HG03442 (cell line): ENCODE data around the gene PHOX2A.
"Not testable (repeated sequence)": the region's sequence is repeated elsewhere in the genome, so short reads cannot be mapped to it uniquely, and the experiment has no call there.

ENCODE experiments used
- ATAC-seq: cut with Tn5 transposase; IDR thresholded peaks from one replicate; pipeline ENCODE4 v1.9.1; 2021; ENCODE audit warnings: mild to moderate bottlenecking, moderate library complexity; ENCODE audit not compliant: unreplicated experiment

Gene PHOX2A

DNA sequence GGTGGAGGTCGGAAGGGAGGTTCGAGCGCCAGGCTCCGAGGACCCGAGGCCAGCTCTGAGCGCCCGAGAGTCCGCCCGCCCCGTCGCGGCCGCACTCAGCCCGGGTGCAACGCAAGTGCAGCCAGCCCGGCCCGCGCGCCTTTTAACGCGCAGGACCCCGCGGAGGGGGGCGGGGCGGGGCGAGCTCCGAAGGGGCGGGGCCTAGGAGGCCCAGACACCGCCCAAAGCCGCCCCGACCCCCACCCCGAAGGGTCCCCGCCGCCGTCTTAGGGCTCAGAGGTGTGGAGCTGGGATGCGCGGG is at the start of gene PHOX2A:
Gene PHOX2A, minus strand, starts transcription at position 117 of the 301 bp plus-strand sequence. CDS start 172 bp downstream, outside the sequence.
- no peak for ATAC-seq

DNA sequence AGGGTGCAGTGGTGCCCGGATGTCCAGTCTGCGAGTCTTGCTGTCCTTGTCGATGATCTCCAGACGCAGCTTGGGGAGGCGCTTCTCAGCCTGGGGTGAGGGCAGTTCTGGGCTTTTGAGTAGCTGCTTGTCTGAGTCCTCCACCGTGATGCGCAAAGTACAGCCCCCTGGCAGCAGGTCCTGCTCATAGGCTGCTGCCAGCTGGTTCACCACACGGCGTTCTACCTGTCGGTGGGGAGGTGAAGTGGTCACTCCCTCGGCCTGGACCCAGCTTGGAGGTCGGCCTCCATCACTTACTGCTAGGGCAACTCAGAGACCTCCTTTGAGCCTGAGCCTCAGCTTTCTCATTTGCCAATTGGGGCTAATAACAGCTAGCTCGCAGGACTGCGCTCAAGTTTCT is 49.4 kb upstream of the PHOX2A start:
- no peak for ATAC-seq

DNA sequence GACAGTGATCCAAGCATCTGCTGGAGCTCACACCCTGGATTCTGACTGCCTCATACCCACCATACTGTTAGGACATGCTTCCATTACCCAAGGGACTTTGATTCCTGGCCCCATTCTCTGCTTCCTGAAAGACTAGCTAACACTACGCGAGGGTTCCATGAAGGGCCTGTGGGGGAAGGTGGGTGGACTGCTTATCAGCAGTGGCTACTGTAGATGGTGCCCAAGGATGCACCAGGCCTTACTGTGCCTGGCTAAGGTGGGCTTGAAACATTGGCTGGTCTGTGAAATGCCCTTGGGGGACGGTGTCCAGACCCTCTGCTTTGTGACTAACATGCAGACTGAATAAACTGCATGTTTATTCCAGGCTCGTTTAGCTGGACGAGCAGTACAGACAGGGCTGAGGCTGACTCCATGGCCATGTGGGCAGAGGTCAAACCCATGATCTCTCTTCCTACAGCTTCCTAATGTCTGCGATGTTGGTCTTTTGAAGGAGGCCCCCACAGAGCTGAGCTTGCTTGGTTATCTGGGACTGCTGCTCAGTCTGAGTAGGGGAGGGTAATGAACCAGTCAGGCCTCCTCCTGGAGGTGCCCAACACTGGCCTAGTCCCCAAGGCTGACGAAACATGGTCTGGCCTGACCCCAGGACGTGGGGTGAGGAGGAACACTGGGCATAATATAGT is 48.3 kb upstream of the PHOX2A start:
- no peak for ATAC-seq

DNA sequence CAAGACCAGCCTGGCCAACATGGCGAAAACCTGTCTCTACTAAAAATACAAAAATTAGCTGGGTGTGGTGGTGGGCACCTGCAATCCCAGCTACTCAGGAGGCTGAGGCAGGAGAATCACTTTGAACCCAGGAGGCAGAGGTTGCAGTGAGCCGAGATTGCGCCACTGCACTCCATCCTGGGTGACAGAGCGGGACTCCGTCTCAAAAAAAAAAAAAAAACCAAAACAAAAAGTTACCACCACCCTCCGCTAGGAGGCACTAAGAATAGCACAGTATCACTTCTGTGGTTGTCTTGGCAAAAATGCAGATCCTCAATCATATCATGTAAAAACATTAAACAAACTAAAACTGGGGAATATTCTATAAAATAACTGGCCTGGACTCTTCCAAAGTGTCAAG is 46.8 kb upstream of the PHOX2A start:
- not testable (repeated sequence) for ATAC-seq

DNA sequence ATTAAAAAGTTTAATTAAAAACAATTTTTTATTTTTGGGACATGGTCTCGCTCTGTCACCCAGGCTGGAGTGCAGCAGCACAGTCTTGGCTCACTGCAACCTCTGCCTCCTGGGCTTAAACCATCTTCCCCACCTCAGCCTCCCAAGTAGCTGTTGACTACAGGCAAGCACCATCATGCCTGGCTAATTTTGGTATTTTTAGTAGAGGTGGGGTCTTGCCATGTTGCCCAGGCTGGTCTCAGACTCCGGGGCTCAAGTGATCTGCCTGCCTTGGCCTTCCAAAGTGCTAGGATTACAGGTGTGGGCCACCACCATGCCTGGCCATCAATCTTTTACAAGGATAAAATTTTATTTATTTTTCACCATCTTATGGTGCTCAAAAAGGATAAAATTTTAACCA is 43.3 kb upstream of the PHOX2A start:
- no peak for ATAC-seq

DNA sequence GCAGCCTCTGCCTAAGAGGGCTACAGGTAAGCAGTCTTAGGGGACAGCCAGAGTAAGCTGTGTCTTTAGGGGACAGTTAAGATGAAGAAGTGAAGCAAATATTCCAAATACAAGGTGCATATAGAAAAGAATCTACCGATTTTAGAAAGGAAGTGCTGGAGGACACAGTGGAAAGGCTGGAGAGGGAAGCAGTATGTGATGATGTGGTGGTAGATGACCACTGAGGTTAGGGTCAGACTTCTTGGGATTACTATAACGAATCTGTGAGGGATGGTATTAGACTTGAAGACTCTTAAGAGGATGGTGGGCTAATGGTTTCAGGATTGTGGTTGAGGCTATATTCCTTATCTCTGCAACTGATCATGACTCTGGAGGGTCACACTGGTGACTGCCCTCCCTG is 40.0 kb upstream of the PHOX2A start:
- no peak for ATAC-seq

DNA sequence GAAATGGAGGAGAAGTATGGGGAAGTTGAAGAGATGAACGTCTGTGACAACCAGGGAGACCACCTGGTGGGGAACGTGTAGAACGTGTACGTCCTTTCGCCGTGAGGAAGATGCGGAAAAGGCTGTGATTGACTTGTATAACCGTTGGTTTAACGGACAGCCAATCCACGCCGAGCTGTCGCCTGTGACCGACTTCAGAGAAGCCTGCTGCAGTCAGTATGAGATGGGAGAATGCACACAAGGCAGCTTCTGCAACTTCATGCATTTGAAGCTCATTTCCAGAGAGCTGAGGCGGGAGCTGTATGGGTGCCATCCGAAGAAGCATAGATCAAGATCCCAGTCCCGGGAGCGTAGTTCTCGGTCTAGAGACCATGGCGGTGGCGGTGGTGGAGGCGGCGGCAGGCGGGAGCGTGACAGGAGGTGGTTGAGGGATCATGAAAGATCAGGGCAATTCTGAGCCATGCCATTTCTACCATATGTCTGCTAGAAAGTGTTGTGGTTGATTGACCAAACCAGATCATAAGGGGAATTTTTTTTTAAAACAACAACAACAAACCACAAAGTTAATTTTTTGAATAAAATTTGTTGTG is 36.8 kb upstream of the PHOX2A start:
- no peak for ATAC-seq

DNA sequence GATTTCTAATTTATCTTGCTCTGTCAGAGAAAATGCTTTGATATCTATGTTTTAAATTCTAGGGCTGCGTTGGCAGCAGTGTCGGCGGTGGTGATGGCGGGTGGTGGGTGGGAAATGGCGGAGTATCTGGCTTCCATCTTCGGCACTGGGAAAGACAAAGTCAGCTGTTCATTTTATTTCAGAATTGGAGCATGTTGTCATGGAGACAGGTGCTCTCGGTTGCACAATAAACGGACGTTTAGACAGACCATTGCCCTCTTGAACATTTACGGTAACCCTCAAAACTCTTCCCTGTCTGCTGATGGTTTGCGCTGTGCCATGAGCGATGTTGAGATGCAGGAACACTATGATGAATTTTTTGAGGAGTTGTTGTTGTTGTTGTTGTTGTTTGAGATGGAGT is 36.1 kb upstream of the PHOX2A start:
- no peak for ATAC-seq

DNA sequence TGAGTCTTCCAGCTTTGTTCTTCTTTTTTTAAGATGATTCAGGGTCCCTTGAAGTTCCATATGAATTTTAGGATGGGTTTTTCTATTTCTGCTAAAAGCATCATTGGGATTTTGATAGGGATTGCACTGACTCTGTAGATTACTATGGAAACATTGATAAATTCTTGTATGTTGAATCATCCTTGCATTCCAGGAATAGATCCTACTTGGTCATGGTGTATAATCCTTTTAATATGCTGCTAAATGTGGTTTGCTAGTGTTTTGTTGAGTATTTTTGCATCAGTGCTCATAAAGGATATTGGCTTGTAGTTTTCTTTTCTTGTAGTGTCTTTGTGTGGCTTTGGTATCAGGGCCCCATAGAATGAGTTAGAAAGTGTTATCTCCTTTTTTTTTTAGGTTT is 34.9 kb upstream of the PHOX2A start:
- ATAC-seq: no peak

DNA sequence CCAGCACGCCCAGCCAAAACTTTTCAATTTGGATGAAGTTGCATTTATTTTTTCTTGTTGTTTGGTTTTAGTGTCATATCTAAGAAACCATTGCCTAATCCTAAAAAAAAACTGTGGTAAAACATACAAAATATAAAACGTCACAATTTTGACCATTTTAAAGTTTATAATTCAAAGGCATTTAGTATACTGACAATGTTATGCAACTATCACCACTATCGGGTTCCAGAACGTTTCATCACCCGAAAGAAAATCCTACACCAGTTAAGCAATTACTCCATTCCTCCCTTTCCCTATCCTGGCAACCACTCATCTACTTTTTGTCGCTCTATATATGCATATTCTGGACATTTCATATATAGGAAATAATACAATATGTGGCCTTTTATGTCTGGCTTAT is 30.5 kb upstream of the PHOX2A start:
- no peak for ATAC-seq

DNA sequence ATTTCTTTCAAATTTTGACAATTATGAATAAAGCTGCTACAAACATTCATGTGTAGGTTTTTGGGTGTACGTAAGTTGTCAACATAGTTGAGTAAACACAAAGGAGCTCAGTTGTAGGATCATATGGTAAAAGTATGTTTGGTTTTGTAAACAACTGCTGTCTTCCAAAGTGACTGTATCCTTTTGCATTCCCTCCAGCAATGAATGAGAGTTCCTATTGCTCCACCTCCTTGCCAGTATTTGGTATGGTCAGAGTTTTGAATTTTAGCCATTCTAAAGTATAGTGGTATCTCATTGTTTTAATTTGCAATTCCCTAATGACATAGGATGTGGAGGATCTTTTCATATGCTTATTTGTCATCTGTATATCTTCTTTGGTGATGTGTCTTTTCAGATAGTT is 28.0 kb upstream of the PHOX2A start:
- no peak for ATAC-seq

DNA sequence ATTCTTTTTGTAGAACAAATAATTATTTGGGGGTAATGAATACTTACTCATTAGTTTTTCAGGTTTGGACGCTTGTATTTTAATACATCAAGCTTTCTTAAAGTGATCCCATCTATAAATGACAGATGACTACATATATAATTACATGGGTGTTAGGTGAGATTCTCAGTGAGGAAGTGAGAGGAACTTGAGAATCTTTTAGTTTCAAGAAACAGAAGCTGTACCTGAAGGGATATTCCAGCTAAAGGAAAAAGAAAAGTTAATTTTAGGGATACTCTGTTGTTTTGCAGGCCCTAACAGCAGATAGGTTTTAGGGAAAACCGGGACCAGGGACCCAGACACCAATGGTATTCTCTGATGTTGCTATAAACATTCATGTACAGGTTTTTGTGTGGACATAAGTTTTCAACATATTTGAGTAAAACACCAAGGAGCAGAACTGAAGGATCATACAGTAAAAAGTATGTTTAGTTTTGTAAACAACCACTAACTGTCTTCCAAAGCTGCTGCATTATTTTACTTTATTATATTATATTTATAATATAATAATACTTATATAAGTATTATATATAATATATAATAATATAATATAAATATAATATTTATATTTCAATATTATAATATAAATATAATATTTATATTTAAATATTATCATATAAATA is 24.1 kb upstream of the PHOX2A start:
- ATAC-seq: no peak

DNA sequence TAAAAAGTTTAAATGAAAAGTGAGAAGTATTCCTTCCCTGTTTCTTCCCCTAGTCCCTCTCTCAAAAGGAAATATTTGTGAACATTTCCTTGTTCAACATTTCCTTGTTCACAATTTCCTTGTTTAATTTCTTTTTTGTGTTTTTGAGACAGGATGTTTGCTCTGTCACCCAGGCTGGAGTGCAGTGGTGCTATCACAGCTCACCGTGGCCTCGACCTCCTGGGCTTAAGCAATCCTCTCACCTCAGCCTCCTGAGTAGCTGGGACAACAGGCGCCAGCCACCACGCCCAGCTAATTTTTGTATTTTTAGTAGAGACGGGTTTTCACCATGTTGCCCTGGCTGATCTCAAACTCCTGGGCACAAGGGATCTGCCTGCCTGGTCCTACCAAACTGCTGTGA is 23.0 kb upstream of the PHOX2A start:
- not testable (repeated sequence) for ATAC-seq

DNA sequence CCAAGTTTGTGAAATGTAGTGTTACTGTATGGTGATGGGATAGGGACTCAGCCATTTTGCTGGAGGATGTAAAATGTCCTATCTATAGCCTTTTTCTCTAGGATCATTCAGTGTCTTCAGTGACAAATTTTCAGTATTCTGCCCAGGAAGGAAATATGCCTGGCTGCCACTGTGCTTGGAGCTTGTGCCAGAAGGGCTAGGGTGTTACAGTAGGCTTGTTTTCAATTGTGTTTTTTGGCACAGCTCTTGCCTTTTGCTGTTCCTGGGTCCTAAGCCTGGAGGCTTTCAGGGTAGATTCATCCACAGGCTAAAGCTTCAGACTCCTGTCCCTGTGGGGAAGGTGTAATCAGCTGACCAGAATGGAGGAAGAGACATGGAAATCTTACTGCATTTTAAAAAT is 22.0 kb upstream of the PHOX2A start:
- ATAC-seq: no peak

DNA sequence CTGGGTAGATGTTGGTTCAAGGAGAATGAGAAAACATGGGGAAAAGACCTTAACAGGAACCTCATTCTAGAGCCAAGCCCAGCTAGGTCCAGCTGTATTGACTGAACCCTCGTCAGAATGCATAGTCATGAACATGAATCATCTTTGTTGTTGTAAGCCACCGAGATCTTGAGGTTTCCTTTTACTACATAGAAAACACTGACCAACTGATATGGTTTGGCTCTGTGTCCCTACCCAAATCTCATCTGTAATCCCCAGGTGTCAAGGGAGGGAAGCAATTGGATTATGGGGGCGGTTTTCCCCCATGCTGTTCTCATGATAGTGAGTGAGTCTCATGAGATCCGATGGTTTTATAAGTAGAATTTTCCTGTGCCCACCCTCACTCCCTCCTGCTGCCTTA is 19.4 kb upstream of the PHOX2A start:
- ATAC-seq: no peak

DNA sequence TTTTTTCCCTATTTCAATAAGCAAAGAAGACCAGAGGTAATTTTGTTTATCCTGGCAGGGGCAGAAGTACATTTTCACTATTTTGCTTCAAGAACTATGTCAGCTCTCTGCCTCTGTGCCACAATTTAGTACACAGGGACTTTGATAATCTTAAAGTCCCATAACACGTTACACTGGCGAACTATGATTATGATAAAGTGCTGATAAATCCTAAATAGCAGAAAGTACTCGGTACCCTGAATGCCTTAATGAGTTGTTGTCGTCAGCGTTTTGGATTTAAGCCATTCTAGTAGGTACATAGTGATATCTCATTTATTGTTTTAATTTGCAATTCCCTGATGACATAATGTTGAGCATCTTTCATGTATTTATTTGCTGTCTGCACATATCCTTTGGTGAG is 16.6 kb upstream of the PHOX2A start:
- ATAC-seq: no peak

DNA sequence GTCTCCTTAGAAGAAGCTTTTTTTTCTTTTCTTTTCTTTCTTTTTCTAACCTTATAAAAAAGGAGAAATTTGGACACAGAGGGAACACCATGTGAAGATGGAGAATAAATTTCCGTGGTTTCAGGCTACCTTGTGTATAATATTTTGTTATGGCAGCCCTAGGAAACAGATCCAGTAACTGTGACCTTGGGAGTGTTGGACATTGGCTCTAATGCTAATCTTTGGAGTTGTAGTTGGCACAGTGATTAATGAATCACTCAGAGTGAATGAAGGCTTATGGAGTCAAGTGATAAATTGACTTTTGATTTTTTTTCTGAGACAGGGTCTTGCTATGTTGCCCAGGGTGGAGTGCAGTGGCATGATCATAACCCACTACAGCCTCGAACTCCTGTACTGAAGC is 15.5 kb upstream of the PHOX2A start:
- ATAC-seq: no peak

DNA sequence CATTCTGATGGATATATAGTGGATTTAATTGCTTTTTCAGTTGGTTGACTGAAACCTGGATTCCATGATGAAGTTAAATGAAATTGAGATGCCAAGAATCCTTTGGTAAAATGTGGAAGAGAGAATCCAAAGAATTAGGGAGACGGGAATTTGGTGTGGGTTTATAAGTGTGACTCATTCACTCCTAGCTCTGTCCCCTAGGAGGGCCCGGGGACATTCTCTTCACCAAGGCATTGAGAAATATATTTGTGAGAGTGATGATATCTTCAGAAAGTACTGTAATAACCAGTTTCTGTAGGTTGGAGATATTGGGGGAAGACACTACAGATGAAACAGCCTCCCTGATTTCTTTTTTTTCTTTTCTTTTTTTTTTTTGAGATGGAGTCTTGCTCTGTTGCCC is 13.6 kb upstream of the PHOX2A start:
- ATAC-seq: no peak

DNA sequence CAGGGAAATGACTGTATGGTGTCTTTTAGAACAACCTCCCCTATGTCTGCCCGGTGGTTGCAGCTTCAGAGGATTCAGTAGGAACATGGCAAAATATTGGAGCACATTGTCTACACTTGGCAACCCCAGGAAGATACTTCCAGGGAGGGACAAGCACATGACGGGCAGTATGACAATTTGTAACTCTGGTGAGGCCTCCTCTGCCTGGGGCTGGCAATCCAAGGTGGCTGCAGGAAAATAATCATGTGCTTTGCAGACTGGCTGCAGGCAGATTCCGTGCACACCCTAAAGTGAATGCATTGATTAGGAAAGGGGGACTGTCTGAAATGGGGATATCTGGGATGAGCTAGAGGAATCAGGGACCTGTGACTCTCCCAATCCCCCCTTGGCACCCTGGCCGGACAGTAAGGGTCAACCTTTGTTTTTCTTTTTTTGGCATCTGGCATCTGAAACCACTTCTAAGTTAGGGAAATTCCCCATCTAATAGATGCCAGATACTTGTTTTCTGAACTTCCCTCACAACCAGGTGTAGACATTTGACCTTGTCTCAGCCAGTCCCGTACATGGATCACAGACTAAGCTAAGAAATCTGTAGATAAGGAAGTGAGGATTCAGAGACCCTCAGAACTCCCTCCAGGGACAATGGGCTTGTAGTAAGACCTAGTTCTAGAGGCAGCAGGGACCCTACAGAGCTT is 10.5 kb upstream of the PHOX2A start:
- ATAC-seq: no peak

DNA sequence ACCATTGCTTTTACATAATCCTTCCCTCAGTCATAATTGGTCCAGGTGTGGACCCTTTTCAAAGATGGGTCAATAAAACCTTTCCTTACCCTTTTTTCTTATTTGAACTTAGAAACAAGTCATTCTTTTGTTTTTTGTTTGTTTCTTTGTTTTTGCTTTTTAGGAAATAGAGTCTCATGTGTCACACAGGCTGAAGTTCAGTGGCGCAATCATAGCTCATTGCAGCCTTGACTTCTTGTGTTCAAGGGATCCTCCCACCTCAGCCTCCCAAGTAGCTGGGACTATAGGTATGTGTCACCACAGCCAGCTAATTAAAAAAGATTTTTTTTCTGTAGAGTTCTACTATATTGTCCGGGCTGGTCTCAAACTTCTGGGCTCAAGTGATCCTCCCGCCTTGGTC is 9.4 kb upstream of the PHOX2A start:
- no peak for ATAC-seq

DNA sequence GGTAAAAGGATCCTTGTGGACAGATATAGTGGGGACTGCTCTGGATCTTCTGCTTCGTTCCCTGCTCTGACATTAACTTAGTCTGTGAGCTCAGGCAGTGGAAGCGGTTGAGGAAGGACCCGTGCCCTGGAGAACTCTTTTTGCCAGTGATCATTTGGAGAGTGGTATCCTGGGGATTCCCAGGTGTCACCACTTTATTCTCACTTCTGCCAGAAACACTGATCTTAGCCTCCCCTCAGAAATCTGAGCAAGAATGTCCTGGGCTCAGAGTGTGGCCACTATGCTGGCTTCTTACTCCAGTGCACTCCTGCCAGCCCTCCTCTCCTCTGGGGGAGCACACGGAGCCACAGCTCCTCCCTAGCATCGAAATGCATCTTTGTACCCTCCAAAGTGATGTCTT is 7.6 kb upstream of the PHOX2A start:
- no peak for ATAC-seq
